ENCODE measurements around the gene OR6X1. TPM values are rescaled to one million over a fixed set of nuclear protein-coding genes. Genes with fewer than 3 reads are reported as not detected.

The OR6X1 gene
- total RNA-seq, 1 experiment from 2014 or later: not detected

DNA sequence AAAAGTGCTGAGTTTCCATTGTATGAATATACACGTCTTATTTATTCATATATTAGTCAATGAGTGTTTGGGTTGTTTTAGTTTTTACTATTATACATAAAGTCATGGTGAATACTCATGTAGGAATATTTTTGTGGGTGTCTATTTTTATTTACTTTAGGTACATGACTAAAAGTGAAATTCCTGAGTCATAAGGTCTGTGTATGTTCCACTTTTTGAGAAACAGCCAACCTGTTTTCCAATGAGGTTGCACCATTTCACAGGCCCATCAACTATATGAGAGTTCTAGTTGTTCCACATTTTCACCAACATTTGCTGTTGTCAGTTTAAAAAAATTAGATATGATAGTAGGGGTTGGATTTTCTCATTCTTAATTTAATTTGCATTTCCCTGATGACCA lies 6.6 kb upstream of the OR6X1 start:
- no peaks in the 10 kb centered on the region for H3K23me2 ChIP-seq (ENCODE audit: insufficient read length, low read depth, low read length, poor library complexity, severe bottlenecking)
- no peaks in the 10 kb centered on the region for H3K79me2 ChIP-seq (ENCODE audit: insufficient read depth, low read length)
- H3K27ac ChIP-seq (ENCODE audit: insufficient read length, low read depth, low read length): no peak overlapping the region
- H3K4me1 ChIP-seq (ENCODE audit: insufficient read depth, low read length): no peaks in the 10 kb centered on the region
- WGBS (ENCODE audit: extremely low coverage, insufficient read length, low lambda C conversion rate): no CpG with 5 or more reads among the region's 1 CpG
- Mint-ChIP-seq H3K9me3 (peaks cover 29 to 31% of the 10 kb centered on the region in 2 experiments), H3K36me3 (ENCODE audit: insufficient read depth in 1 of 3, low read depth in 3 of 3) (peaks cover 20 to 46% (median 31%) of the 10 kb centered on the region in 3 experiments), H3K4me3 (no peak overlapping the region), H3K27ac (no peak overlapping the region), H3K27me3 (ENCODE audit: low read depth) (peaks cover 2% of the 10 kb centered on the region), H3K4me1 (peaks cover 0 to 3% of the 10 kb centered on the region in 2 experiments; a peak in 1 of 4 replicates)
- H4K91ac ChIP-seq (ENCODE audit: insufficient read length, low read depth, low read length): no peak overlapping the region
- H2BK20ac ChIP-seq (ENCODE audit: low read depth, low read length, poor library complexity, severe bottlenecking): no peak overlapping the region
- H2BK15ac ChIP-seq (ENCODE audit: low read depth, low read length): no peak overlapping the region
- DNase-seq: no peak
- no peak overlapping the region for H3K56ac ChIP-seq (ENCODE audit: insufficient read length, low read depth, low read length)
- H2BK5ac ChIP-seq (ENCODE audit: insufficient read length, low read length): no peak overlapping the region
- H3K4ac ChIP-seq (ENCODE audit: low read depth, low read length): no peak overlapping the region
- no peak overlapping the region for H2AFZ ChIP-seq (ENCODE audit: low read length)
- no peaks in the 10 kb centered on the region for H3K79me1 ChIP-seq (ENCODE audit: insufficient read depth, low read depth, low read length, poor library complexity, severe bottlenecking)
- H3K18ac ChIP-seq (ENCODE audit: insufficient read length, low read depth, low read length): no peak overlapping the region
- H3K9me3 ChIP-seq (ENCODE audit: control insufficient read depth, low read depth, low read length): peaks cover 12% of the 10 kb centered on the region
- no peak overlapping the region for H4K5ac ChIP-seq (ENCODE audit: insufficient read length, low read depth, low read length)
- no peak overlapping the region for H3K23ac ChIP-seq (ENCODE audit: insufficient read length, low read depth, low read length)
- no peak overlapping the region for H2AK5ac ChIP-seq (ENCODE audit: insufficient read length, low read length)
- no peaks in the 10 kb centered on the region for H3K27me3 ChIP-seq (ENCODE audit: insufficient read depth, low read length)
- H3K9ac ChIP-seq (ENCODE audit: extremely low read depth, insufficient read length, low read length): no peak overlapping the region
- TF ChIP-seq CTCF (conservative IDR thresholded peaks at IDR 0.05): no peak
- H3T11ph ChIP-seq (ENCODE audit: low read length): no peak overlapping the region
- H3K14ac ChIP-seq (ENCODE audit: insufficient read depth, low read length): no peak overlapping the region
- no peak overlapping the region for H4K8ac ChIP-seq (replicated peaks; ENCODE audit: insufficient read length, low read depth, low read length)
- no peak overlapping the region for H2BK12ac ChIP-seq (ENCODE audit: insufficient read length, low read depth, low read length)
- no peaks in the 10 kb centered on the region for H4K20me1 ChIP-seq (ENCODE audit: control insufficient read depth, insufficient read depth, insufficient read length)
- no peak overlapping the region for H2BK120ac ChIP-seq (ENCODE audit: low read depth, low read length, poor library complexity, severe bottlenecking)
- no peak overlapping the region for H3K4me2 ChIP-seq (ENCODE audit: insufficient read depth, insufficient read length, low read length)
